Astrocyte of the hippocampus (primary cell): ENCODE results near the gene GIMAP8.

Experiments used
- DNase-seq: peaks from one replicate; pipeline ENCODE4 v3.0.0; 2011; ENCODE audit warnings: low read depth, low spot score

Gene GIMAP8

DNA sequence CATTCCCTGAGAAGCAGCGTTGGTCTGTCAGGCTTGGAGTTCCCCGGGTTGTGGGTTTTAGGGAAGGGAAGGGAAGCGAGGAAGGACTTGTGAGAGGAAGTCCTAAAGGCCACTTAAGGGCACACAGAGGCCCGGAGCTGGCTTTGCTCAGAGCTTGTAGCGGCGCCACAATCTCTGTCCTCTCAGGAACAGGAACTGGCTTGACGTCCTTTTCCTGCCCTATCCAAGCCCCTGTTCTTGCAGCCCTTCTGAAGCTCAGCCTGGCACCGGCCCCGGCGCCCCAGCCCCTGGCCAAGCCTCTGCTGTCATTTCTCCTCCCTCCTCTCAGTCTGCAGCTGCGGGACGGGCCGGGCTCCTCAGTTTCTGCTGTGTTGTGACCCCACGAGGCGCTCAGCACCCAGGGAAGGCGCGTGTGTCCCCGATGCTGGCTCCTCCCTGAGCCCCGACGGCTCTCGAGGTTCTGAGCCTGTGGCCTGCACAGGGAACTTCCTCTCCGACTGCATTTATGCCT, at the start of gene GIMAP8:
Gene GIMAP8, plus strand, starts transcription at position 140 of the 511 bp plus-strand sequence. CDS start 16,069 bp downstream, outside the sequence.
- DNase-seq, result no peak

DNA sequence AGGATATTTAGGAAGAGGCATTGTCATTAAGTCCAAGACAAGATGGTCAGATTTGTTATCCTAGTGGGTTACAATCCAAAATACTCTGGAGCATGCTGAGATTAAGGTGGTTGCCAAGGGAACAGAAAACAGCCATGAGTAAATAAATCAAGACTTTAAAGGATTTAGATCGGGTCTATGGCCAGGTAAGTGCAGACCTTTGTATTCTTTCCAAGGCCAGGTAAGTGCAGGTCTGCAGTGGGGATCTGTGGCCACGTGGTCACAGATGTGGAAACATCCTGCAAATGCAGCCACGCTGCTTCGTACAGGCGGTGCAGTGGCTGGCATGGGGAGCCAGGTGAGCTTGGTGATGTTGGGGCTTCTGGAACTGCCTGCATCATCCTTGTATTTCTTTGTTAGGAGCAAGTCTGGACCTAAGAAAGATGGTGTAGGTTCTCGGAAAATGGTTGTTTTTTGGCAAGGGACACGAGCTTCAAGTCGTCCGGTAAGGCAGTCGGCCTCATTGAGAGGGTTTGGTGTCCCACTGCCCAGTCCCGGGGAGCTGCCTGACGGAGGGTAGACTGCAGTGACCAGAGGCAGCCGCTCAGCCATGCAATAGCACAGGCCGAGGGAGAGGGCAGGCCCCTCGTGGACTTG, 49.5 kb upstream of the GIMAP8 start:
- no peak for DNase-seq

DNA sequence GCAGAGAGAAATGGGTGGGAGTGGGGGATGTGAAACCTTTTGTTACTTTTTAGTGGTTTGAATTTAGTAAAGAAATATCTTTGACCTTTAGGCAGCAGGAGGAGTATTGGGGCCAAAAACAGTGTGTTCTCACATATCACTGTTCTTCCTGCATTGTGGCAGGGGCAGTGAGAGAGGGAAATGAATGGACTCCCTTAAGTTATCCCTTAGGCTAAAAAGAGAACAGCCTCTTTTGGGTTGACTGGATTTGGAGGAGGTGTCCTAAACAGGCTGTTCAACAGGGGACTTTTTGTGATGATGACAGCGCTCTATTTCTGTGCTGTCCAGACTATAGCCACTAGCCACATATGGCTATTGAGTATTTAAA, 49.0 kb upstream of the GIMAP8 start:
- no peak for DNase-seq

- DNase-seq, result no peak
Measured at GRCh38 chr7:150401861-150402631, 48.4 kb upstream of the GIMAP8 start.

DNA sequence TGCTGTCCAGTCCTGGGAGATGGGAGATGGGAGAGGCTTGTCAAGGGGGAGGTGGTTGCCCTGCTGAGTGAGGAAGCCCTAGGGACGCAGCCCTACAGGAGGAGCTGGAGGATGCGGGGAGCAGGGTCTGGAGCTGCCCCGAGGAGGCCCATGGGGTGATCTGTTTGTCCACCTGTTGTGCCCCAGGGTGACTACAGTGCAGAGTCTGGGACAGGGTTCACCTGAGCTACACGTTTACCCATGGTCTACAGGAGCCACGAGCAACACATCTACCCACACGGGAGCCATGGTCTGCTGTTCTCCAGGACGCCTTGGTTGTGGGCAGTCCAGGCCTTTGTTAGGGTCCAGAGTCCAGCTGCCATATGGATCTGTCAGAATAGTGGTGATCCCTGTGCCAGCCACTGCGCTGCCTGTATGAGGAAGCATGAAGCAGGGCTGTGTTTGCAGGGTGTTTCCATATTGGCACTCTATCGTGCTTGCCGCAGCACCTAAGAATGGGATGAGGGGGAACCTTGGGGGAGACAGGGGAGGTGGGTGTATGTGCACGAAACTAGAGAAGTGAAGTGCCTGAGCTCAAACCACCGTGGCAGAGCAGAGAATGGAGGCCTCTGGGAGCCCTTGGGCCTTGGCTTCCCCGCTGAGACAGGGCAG, 47.6 kb upstream of the GIMAP8 start:
- DNase-seq, result no peak

DNA sequence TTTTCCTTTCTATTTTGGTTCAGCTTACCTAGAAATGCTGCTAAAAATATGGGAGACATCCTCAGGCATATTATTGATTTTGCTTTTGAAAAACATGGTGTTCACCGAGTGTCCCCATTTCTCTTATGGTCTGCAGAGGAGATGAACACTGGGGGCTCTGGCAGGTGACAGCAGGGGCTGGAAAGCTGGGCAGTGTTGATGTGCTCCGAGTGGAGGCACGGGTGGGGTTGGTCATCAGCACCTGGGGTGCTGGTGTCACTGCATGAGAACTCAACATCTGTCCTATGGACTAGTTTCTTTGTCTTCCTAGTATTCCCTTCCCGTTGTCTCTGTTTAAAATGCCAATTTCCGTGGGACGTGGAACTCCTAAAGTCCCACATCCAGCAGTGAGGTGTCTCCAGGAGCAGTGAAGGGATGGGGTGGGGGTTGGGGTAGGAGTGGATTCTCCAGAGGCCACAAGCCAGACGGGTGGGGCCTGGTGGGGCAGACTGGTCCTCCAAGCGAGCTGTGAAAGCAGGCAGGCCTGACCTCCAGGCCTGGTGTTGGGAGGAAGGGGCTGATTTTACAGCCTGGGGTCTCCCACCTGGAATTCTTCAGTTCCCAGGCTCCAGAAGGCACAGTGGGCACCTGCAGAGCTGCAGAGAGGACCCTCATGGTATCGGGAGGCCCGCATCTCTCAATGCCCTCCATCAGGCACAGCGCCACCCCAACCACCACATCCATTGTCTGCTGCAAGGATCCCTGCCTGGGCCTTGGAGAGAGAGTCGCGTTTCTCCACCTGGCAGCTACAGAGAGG, 46.9 kb upstream of the GIMAP8 start:
- DNase-seq, result no peak

DNA sequence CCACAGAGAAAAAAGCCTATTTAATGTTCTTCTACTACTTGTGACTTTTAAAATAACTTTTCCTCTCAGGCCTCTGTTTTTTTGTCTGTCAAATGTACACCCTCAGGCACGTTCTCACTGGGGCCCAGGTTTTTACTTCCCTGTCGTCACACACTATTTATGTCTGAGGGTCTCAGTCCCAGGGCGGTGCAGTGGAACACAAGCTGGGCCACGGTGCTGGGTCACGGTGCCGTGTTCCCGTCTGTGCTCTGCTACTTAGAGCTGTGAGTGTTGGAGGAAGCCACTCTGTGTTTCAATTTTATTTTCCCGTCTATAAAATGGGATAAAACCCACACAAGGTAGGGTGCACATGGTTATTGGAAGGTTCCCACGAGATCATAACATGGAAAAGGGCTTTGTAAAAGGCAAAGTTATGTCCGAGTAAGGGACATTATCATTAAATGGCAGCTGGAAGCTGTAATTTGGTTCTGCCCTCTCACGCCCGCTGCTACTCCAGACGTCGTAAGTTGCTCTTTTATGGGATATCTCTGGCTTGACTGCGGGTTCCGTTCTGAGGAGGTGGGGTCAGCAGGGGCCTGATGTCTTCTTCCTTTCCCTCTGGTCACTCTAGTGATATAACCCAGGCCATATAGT, 46.1 kb upstream of the GIMAP8 start:
- no peak for DNase-seq

DNA sequence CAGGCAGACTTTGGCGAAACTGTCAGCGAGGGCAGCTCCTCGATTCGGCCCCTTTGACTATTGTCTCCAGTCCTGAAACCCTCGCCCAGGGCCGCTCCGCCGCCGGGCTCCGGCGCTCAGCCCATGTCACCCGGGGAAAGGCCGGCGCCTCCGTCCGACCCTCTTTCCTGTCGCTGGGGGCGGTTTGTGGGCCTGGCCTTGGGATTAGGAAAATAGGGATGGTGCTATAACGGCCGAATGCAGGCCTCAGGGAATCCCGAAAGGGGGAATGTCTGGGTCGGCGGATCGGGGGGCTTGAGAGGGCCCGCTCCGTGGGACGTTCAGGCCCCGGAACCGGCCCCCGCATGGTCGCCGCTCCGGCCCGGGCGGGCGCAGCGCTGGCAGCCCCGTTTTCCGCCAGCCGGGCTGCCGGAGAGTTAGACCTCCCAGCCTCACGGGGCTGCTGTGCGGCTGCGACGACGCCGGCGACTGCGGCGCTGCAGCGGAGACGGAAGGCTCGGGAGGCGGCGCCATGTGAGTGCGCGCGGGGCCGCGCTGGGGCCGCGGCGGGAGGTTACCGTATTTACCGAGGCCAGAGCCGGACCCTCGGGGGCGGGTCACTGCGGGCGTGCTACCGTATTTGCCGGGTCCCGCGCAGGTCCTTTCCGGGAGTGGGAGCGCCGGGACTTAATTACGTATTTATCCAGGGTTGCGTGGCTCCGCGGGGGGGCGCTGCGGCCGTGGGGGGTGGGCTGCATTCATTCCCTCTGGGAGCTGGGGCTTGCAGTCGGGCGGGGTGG, 45.4 kb upstream of the GIMAP8 start:
- DNase-seq, result peak; percentile 96

GRCh38 chr7:150405584-150406311, 44.7 kb upstream of the GIMAP8 start:
- no peak for DNase-seq

DNA sequence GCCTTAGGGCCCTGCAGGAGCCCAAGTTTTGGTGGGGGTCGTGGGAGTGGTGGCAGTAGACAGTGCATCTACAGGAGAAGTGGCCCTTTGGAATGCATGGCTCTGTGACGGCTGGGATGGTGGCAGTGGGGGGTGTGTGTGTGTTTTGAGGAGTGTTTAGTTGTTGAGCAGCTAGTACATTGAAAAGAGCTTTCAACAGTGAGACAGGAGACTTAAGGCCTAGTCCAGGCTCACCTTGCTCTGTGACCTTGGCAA, 44.2 kb upstream of the GIMAP8 start:
- no peak for DNase-seq

- DNase-seq, result no peak
Measured at GRCh38 chr7:150406567-150407421, 43.6 kb upstream of the GIMAP8 start.

- no peak for DNase-seq
Measured at GRCh38 chr7:150407588-150408392, 42.6 kb upstream of the GIMAP8 start.

DNA sequence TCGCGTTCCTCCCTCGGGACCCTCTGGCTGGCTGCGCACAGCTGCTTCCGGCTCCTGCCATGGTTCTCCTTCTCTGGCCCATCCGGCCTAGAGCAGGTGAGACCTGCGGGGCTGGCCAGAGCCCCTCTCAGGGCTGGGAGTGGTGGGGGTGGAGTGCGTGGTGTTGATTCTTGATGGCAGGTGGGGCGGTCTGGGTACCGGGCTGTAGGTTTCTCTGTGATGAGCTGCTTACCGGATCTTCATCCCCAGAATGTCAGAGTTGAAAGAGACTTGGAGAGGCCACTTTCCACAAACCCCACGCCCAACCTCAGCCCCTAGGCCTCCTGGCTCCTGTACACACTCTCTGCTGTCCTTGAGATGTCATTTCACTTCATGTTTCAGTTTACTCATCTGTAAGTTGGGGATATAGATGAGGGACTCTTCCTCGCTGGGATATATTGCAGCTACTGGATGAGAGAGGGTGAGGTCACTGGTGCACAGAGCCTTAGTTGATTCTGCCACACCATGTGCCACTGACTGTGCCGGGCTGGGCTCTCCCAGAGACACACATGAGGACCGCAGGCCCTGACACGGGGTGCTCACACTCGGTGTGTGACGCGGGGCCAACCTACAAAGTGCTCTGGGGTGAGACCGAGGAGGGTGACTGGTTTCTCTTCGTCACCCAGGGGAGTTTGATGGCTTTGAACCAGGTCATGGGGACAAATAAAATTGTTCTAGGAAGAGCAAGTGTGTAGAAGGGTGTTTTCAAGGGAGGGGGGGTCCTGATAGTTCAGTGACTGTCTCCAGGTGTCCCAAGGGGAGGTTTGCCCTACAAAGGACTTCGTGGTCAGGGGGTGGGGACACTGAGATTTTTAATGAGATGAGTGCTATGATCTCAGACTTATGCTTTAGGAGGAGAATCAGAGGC, 41.8 kb upstream of the GIMAP8 start:
- no peak for DNase-seq

DNA sequence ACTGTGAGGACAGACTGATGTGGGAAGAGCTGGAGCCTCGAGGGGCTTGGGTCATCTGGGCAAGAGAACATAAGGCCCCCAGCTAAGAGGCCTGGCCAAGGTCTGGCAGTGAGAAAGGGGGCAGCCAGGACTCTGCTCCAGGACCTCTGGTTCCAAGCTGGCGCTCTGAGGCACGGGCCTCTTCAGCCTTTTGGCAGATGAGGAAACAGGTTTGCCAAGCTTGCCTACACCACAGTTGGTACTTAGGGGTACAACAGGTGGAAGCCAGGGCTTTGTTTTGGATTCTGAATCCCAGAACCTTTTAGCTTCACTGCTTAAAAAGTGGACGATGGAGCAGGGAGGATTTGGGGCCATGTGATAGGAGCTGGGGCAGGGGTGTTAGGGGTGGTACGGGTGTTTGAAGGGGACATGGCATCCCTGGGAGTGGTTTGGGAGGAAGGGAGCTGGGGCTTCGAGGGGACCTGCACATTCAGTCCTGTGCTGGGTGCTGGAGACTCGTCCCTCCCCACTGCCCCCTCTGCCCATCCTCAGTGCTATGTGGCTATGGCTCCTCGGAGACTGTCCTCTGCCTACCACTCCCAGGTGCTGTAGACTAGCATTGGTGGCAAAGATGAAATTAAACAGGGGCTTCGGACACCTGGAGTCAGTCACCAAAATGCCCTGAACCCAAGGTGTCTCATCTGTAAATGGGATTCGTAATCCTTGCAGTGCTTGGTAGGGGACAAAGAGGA, 41.0 kb upstream of the GIMAP8 start:
- no peak for DNase-seq

- no peak for DNase-seq
Measured at GRCh38 chr7:150410131-150410530, 40.3 kb upstream of the GIMAP8 start.

GRCh38 chr7:150410680-150411346, 39.6 kb upstream of the GIMAP8 start:
- DNase-seq, result peak; percentile 64
